Measurements from ENCODE around the gene HSPA6. TPM values are rescaled to one million over a fixed set of nuclear protein-coding genes. Genes with fewer than 3 reads are reported as not detected.
"Not testable (repeated sequence)": the region's sequence is repeated elsewhere in the genome, so short reads cannot be mapped to it uniquely, and the experiment has no call there.

Gene HSPA6
- total and polyA plus RNA-seq, 4 donors: 0.77 to 25.8 (median 1.1) TPM

- DNase-seq (ENCODE audit: low read depth in 4 of 6, low spot score in 6 of 6): peak; percentile 78 to 99 (median 85)
- Histone ChIP-seq H3K27ac (ENCODE audit: low read depth, low read length) (peak overlapping the region; percentile 88), H3K4me3 (ENCODE audit: low read depth, low read length) (peak overlapping the region; percentile 73)
- 0% methylated on average over 34 of the region's 56 CpGs for WGBS (ENCODE audit: insufficient coverage)
- not testable (repeated sequence) for H3K36me3 ChIP-seq (ENCODE audit: control insufficient read depth, insufficient read depth, low read length); H3K9me3 ChIP-seq (ENCODE audit: control insufficient read depth, insufficient read depth, low read length); H3K27me3 ChIP-seq (ENCODE audit: control insufficient read depth, insufficient read depth, low read length); H3K4me1 ChIP-seq (ENCODE audit: control insufficient read depth, insufficient read depth, low read length)
These were observed 6.6 kb downstream of the HSPA6 start for GRCh38 chr1:161530671-161531641.

- H3K4me3 ChIP-seq (ENCODE audit: low read depth, low read length): peak overlapping the region; percentile 11
- H3K27ac ChIP-seq (ENCODE audit: low read depth, low read length): peak overlapping the region; percentile 75
- WGBS (ENCODE audit: insufficient coverage): 50% methylated on average over 11 of the region's 22 CpGs
- no peaks in the 10 kb centered on the region for H3K9me3 ChIP-seq (ENCODE audit: control insufficient read depth, insufficient read depth, low read length)
- H3K27me3 ChIP-seq (ENCODE audit: control insufficient read depth, insufficient read depth, low read length): no peaks in the 10 kb centered on the region
- peaks cover 10% of the 10 kb centered on the region for H3K4me1 ChIP-seq (ENCODE audit: control insufficient read depth, insufficient read depth, low read length)
- no peaks in the 10 kb centered on the region for H3K36me3 ChIP-seq (ENCODE audit: control insufficient read depth, insufficient read depth, low read length)
- peak in 2 of 6 donors; percentile 78 to 83 for DNase-seq (ENCODE audit: low read depth in 4 of 6, low spot score in 6 of 6)
These were observed 7.8 kb downstream of the HSPA6 start for GRCh38 chr1:161531986-161532643.

DNA sequence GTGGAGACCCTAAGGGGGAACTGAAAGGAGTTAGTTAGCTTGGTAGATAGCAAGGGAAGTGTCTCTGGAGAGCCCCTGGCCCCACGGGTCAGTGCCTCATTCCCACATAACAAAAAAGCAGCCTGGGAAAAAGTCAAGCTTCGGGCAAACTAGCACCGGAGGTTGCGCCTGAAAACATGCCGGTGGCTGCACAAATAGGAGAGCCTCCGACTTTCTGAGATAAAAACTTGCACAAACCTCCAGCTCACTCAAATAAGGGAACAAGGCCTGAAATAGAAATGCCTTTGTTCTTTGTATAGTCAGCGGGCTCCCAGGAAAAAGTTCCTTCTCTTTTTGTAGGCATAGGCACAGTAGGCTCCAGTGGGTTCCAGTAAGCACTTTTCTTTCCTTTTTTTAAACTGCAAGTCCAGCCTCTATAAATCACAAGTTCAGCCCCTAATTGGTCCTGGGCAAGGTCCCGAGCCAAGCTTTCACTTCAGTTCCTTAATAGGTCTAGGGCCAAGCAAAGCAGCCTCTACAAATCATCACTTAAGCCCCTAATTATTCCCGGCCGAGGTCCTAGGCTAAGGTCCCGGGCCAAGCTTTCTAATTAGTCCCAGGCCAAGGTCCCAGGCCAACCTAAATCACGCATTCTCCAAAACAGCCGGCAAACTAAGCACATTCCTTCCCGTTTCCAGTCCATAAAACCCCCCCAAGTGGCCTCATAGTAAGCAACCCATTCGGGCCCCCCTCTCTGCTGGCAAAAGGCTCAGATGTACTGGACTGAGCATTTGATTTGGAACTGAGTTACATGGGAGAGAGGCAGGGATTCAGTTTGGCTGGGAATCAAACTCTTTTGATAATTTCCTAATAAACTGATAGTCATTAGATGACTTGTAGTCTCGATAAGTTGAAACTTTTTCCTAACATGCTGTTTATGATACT, 8.6 kb downstream of the HSPA6 start:
- not testable (repeated sequence) for H3K4me3 ChIP-seq (ENCODE audit: low read depth, low read length); H3K27me3 ChIP-seq (ENCODE audit: control insufficient read depth, insufficient read depth, low read length); H3K36me3 ChIP-seq (ENCODE audit: control insufficient read depth, insufficient read depth, low read length); H3K4me1 ChIP-seq (ENCODE audit: control insufficient read depth, insufficient read depth, low read length); H3K9me3 ChIP-seq (ENCODE audit: control insufficient read depth, insufficient read depth, low read length)
- peak overlapping the region; percentile 75 for H3K27ac ChIP-seq (ENCODE audit: low read depth, low read length)
- WGBS (ENCODE audit: insufficient coverage): 30% methylated on average over 3 of the region's 16 CpGs
- DNase-seq (ENCODE audit: low read depth in 4 of 6, low spot score in 6 of 6): peak in 2 of 6 donors; percentile 77 to 87

- not testable (repeated sequence) for H3K36me3 ChIP-seq (ENCODE audit: control insufficient read depth, insufficient read depth, low read length); H3K4me1 ChIP-seq (ENCODE audit: control insufficient read depth, insufficient read depth, low read length); DNase-seq (ENCODE audit: low read depth in 4 of 6, low spot score in 6 of 6); H3K27ac ChIP-seq (ENCODE audit: low read depth, low read length); H3K27me3 ChIP-seq (ENCODE audit: control insufficient read depth, insufficient read depth, low read length); H3K9me3 ChIP-seq (ENCODE audit: control insufficient read depth, insufficient read depth, low read length); H3K4me3 ChIP-seq (ENCODE audit: low read depth, low read length)
- WGBS (ENCODE audit: insufficient coverage): 95% methylated on average over 3 of the region's 7 CpGs
These were observed 12.8 kb downstream of the HSPA6 start for GRCh38 chr1:161537068-161537669.

GRCh38 chr1:161538925-161539479, 14.7 kb downstream of the HSPA6 start:
- H3K4me1 ChIP-seq (ENCODE audit: control insufficient read depth, insufficient read depth, low read length); H3K27me3 ChIP-seq (ENCODE audit: control insufficient read depth, insufficient read depth, low read length); H3K4me3 ChIP-seq (ENCODE audit: low read depth, low read length); H3K9me3 ChIP-seq (ENCODE audit: control insufficient read depth, insufficient read depth, low read length); H3K36me3 ChIP-seq (ENCODE audit: control insufficient read depth, insufficient read depth, low read length); H3K27ac ChIP-seq (ENCODE audit: low read depth, low read length); DNase-seq (ENCODE audit: low read depth in 4 of 6, low spot score in 6 of 6): not testable (repeated sequence)
- WGBS (ENCODE audit: insufficient coverage): 80% methylated on average over 1 of the region's 7 CpGs

GRCh38 chr1:161539731-161540569, 15.6 kb downstream of the HSPA6 start:
- H3K27me3 ChIP-seq (ENCODE audit: control insufficient read depth, insufficient read depth, low read length); H3K4me1 ChIP-seq (ENCODE audit: control insufficient read depth, insufficient read depth, low read length); H3K36me3 ChIP-seq (ENCODE audit: control insufficient read depth, insufficient read depth, low read length); H3K9me3 ChIP-seq (ENCODE audit: control insufficient read depth, insufficient read depth, low read length); H3K27ac ChIP-seq (ENCODE audit: low read depth, low read length): not testable (repeated sequence)
- peak in 2 of 6 donors; percentile 85 to 93 for DNase-seq (ENCODE audit: low read depth in 4 of 6, low spot score in 6 of 6)
- WGBS (ENCODE audit: insufficient coverage): under 1% methylated on average over 34 of the region's 41 CpGs
- peak overlapping the region; percentile 47 for H3K4me3 ChIP-seq (ENCODE audit: low read depth, low read length)

DNA sequence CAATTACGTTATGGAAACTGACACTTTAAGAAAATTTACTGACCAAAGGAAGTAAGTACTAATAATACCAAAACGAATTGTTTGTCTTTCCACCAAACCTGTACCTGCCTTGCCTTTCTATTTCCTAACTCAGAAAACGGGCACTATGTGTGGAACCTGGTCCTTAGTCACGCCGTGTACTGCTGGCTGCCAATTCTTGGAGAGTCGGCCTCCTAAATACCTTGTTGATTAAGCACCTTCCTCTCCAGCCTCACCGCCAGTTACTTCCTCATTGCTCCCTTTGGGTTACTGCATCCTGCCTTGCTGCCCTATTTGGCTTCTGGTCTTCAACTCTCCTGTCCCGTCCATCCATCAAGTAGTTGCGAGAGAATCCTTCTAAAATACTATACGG, 16.2 kb downstream of the HSPA6 start:
- not testable (repeated sequence) for DNase-seq (ENCODE audit: low read depth in 4 of 6, low spot score in 6 of 6); H3K9me3 ChIP-seq (ENCODE audit: control insufficient read depth, insufficient read depth, low read length); H3K36me3 ChIP-seq (ENCODE audit: control insufficient read depth, insufficient read depth, low read length); H3K4me1 ChIP-seq (ENCODE audit: control insufficient read depth, insufficient read depth, low read length); H3K27ac ChIP-seq (ENCODE audit: low read depth, low read length); H3K27me3 ChIP-seq (ENCODE audit: control insufficient read depth, insufficient read depth, low read length); H3K4me3 ChIP-seq (ENCODE audit: low read depth, low read length)
- WGBS (ENCODE audit: insufficient coverage): 80% methylated on average over 8 of the region's 10 CpGs

GRCh38 chr1:161542091-161542559, 17.8 kb downstream of the HSPA6 start:
- not testable (repeated sequence) for H3K9me3 ChIP-seq (ENCODE audit: control insufficient read depth, insufficient read depth, low read length); H3K27ac ChIP-seq (ENCODE audit: low read depth, low read length); H3K4me1 ChIP-seq (ENCODE audit: control insufficient read depth, insufficient read depth, low read length); DNase-seq (ENCODE audit: low read depth in 4 of 6, low spot score in 6 of 6); H3K36me3 ChIP-seq (ENCODE audit: control insufficient read depth, insufficient read depth, low read length); H3K27me3 ChIP-seq (ENCODE audit: control insufficient read depth, insufficient read depth, low read length); H3K4me3 ChIP-seq (ENCODE audit: low read depth, low read length)
- no CpG with 5 or more reads among the region's 5 CpGs for WGBS (ENCODE audit: insufficient coverage)

Data from spinal cord (tissue), 10 donors.